ENCODE measurements around the gene RIMBP2.

The RIMBP2 gene

DNA sequence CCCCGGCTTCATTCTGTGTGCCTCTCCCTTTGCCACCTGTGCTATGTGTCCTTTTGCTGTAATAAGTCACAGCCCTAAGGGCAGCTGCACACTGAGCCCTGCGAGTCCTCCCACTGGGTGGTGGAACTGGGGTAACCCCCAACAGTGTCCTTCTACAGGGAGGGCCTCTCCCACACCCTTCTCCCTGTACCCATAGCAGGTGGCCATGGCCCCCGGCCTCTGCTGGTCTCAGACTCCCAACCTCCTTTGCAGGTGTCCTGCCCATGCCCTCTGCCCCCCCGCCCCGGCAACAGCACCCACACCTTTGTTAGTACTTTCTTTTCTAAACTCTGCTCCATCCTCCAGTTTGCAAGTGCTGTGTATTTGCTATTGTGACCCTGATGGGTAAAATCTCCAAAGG lies 206.6 kb downstream of the RIMBP2 start (continued):
- TF ChIP-seq ZNF785 (tag by site-specific recombination; IDR thresholded peaks at IDR 0.05) (no peak), REPIN1 (tag by site-specific recombination; IDR thresholded peaks at IDR 0.05; ENCODE audit: low read depth) (no peak), ZNF138 (tag by site-specific recombination; IDR thresholded peaks at IDR 0.05; ENCODE audit: borderline replicate concordance) (no peak), ZNF677 (tag by site-specific recombination; IDR thresholded peaks at IDR 0.05) (no peak), ZNF658 (tag by site-specific recombination; IDR thresholded peaks at IDR 0.05) (no peak), ZBTB20 (tag by site-specific recombination; IDR thresholded peaks at IDR 0.05) (no peak), ZNF157 (tag by site-specific recombination; IDR thresholded peaks at IDR 0.05) (no peak), ZFP69B (tag by site-specific recombination; IDR thresholded peaks at IDR 0.05) (no peak)
- TF ChIP-seq, protein P1, sequence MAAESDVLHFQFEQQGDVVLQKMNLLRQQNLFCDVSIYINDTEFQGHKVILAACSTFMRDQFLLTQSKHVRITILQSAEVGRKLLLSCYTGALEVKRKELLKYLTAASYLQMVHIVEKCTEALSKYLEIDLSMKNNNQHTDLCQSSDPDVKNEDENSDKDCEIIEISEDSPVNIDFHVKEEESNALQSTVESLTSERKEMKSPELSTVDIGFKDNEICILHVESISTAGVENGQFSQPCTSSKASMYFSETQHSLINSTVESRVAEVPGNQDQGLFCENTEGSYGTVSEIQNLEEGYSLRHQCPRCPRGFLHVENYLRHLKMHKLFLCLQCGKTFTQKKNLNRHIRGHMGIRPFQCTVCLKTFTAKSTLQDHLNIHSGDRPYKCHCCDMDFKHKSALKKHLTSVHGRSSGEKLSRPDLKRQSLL (tag by site-specific recombination; IDR thresholded peaks at IDR 0.05): no peak

DNA sequence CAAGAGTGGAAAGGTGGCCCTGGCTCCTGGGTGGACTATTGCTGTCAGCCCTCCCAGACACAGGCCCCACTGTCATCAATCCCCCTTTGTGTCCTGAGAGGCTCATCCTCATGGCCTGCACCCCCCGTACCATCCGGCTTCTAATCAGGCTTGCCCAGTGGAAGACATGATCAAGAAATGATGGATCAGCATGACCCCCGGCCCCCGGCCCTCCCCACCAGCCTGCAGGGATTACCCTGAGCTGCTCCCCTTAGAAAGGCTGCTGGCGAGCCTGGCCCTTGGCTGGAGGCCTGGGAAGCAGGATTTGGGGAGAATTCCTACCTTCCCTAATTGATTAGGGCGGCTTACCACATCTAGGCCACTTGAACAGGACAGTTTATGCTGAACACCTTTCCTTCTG lies 207.3 kb downstream of the RIMBP2 start:
- Histone ChIP-seq H3K4me1 (ENCODE audit: control insufficient read depth, insufficient read depth, low read length) (no peaks in the 10 kb centered on the region), H3K36me3 (ENCODE audit: control insufficient read depth in 2 of 2, insufficient read depth in 1 of 2, low read length in 2 of 2) (no peaks in the 10 kb centered on the region), H3K4me3 (ENCODE audit: low read depth, low read length) (no peak overlapping the region), H3K27ac (ENCODE audit: extremely low read depth, low read depth, low read length) (no peak overlapping the region), H3K9me3 (ENCODE audit: control insufficient read depth, insufficient read depth, low read depth, low read length) (no peaks in the 10 kb centered on the region)
- ChIA-PET CTCF (no interaction called here), POLR2A (no interaction called here)
- no peak for TF ChIP-seq ZNF302 (tag by site-specific recombination; IDR thresholded peaks at IDR 0.05; ENCODE audit: low read depth)
- TF ChIP-seq, protein P2, sequence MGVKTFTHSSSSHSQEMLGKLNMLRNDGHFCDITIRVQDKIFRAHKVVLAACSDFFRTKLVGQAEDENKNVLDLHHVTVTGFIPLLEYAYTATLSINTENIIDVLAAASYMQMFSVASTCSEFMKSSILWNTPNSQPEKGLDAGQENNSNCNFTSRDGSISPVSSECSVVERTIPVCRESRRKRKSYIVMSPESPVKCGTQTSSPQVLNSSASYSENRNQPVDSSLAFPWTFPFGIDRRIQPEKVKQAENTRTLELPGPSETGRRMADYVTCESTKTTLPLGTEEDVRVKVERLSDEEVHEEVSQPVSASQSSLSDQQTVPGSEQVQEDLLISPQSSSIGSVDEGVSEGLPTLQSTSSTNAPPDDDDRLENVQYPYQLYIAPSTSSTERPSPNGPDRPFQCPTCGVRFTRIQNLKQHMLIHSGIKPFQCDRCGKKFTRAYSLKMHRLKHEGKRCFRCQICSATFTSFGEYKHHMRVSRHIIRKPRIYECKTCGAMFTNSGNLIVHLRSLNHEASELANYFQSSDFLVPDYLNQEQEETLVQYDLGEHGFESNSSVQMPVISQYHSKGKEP (tag by site-specific recombination; IDR thresholded peaks at IDR 0.05): no peak
- TF ChIP-seq SP3 (tag by site-specific recombination; IDR thresholded peaks at IDR 0.05): no peak
- TF ChIP-seq, protein P3, sequence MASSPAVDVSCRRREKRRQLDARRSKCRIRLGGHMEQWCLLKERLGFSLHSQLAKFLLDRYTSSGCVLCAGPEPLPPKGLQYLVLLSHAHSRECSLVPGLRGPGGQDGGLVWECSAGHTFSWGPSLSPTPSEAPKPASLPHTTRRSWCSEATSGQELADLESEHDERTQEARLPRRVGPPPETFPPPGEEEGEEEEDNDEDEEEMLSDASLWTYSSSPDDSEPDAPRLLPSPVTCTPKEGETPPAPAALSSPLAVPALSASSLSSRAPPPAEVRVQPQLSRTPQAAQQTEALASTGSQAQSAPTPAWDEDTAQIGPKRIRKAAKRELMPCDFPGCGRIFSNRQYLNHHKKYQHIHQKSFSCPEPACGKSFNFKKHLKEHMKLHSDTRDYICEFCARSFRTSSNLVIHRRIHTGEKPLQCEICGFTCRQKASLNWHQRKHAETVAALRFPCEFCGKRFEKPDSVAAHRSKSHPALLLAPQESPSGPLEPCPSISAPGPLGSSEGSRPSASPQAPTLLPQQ (tag by site-specific recombination; IDR thresholded peaks at IDR 0.05): no peak
- no peak for TF ChIP-seq ZNF664 (tag by site-specific recombination; IDR thresholded peaks at IDR 0.05)
- TF ChIP-seq FEZF1 (tag by site-specific recombination; IDR thresholded peaks at IDR 0.05): no peak
- no peak for TF ChIP-seq ZNF624 (tag by site-specific recombination; IDR thresholded peaks at IDR 0.05)
- TF ChIP-seq, protein P4, sequence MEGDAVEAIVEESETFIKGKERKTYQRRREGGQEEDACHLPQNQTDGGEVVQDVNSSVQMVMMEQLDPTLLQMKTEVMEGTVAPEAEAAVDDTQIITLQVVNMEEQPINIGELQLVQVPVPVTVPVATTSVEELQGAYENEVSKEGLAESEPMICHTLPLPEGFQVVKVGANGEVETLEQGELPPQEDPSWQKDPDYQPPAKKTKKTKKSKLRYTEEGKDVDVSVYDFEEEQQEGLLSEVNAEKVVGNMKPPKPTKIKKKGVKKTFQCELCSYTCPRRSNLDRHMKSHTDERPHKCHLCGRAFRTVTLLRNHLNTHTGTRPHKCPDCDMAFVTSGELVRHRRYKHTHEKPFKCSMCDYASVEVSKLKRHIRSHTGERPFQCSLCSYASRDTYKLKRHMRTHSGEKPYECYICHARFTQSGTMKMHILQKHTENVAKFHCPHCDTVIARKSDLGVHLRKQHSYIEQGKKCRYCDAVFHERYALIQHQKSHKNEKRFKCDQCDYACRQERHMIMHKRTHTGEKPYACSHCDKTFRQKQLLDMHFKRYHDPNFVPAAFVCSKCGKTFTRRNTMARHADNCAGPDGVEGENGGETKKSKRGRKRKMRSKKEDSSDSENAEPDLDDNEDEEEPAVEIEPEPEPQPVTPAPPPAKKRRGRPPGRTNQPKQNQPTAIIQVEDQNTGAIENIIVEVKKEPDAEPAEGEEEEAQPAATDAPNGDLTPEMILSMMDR (tag by site-specific recombination; IDR thresholded peaks at IDR 0.05): no peak
- TF ChIP-seq ZNF623 (tag by site-specific recombination; IDR thresholded peaks at IDR 0.05): no peak
- no peak for TF ChIP-seq BCL11A (tag by site-specific recombination; IDR thresholded peaks at IDR 0.05; ENCODE audit: low read depth)
- no peak for TF ChIP-seq ZNF2 (tag by site-specific recombination; IDR thresholded peaks at IDR 0.05)
- TF ChIP-seq ZBTB21 (tag by site-specific recombination; IDR thresholded peaks at IDR 0.05): no peak
- TF ChIP-seq ZNF560 (tag by site-specific recombination; IDR thresholded peaks at IDR 0.05; ENCODE audit: borderline replicate concordance): no peak
- no peak for TF ChIP-seq ZNF561 (tag by site-specific recombination; IDR thresholded peaks at IDR 0.05; ENCODE audit: borderline replicate concordance)
- TF ChIP-seq, protein P5, sequence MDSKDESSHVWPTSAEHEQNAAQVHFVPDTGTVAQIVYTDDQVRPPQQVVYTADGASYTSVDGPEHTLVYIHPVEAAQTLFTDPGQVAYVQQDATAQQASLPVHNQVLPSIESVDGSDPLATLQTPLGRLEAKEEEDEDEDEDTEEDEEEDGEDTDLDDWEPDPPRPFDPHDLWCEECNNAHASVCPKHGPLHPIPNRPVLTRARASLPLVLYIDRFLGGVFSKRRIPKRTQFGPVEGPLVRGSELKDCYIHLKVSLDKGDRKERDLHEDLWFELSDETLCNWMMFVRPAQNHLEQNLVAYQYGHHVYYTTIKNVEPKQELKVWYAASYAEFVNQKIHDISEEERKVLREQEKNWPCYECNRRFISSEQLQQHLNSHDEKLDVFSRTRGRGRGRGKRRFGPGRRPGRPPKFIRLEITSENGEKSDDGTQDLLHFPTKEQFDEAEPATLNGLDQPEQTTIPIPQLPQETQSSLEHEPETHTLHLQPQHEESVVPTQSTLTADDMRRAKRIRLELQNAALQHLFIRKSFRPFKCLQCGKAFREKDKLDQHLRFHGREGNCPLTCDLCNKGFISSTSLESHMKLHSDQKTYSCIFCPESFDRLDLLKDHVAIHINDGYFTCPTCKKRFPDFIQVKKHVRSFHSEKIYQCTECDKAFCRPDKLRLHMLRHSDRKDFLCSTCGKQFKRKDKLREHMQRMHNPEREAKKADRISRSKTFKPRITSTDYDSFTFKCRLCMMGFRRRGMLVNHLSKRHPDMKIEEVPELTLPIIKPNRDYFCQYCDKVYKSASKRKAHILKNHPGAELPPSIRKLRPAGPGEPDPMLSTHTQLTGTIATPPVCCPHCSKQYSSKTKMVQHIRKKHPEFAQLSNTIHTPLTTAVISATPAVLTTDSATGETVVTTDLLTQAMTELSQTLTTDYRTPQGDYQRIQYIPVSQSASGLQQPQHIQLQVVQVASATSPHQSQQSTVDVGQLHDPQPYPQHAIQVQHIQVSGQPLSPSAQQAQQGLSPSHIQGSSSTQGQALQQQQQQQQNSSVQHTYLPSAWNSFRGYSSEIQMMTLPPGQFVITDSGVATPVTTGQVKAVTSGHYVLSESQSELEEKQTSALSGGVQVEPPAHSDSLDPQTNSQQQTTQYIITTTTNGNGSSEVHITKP (tag by site-specific recombination; IDR thresholded peaks at IDR 0.05): no peak
- TF ChIP-seq ZBTB8A (tag by site-specific recombination; IDR thresholded peaks at IDR 0.05): no peak

Measured in HEK293 (cell line).